ENCODE data around the gene UROS. TPM values are rescaled to one million over a fixed set of nuclear protein-coding genes. Genes with fewer than 3 reads are reported as not detected.

Gene UROS
- total RNA-seq, 4 donors from 2014 or later: 28.8 to 55.7 (median 44.6) TPM

- Histone ChIP-seq H3K4me3 (no peak overlapping the region), H3K36me3 (peaks cover 0 to 90% (median 11%) of the 10 kb centered on the region in 3 donors), H3K27ac (no peak overlapping the region), H3K4me1 (peaks cover 0 to 4% (median 0%) of the 10 kb centered on the region in 4 donors), H3K27me3 (no peaks in the 10 kb centered on the region), H3K9me3 (no peaks in the 10 kb centered on the region)
- no peak for DNase-seq (ENCODE audit: low spot score in 2 of 2)
- TF ChIP-seq CTCF (IDR thresholded peaks at IDR 0.05): no peak
- no peak for TF ChIP-seq EP300 (IDR thresholded peaks at IDR 0.05)
- TF ChIP-seq POLR2A (IDR thresholded peaks at IDR 0.05): no peak
- WGBS, 2 donors: 86 to 90% methylated on average over 9 of the region's 9 CpGs
Observed at GRCh38 chr10:125838802-125839575, 15.9 kb upstream of the UROS start.

GRCh38 chr10:125836746-125837145, 13.7 kb upstream of the UROS start:
- TF ChIP-seq EP300 (IDR thresholded peaks at IDR 0.05) (no peak), POLR2A (IDR thresholded peaks at IDR 0.05) (no peak), CTCF (IDR thresholded peaks at IDR 0.05) (no peak)
- H3K27me3 ChIP-seq: no peaks in the 10 kb centered on the region
- no peaks in the 10 kb centered on the region for H3K4me1 ChIP-seq
- no peaks in the 10 kb centered on the region for H3K9me3 ChIP-seq
- 79 to 88% methylated on average over 2 of the region's 2 CpGs for WGBS, 2 donors
- H3K36me3 ChIP-seq: peaks cover 0 to 98% (median 12%) of the 10 kb centered on the region in 3 donors
- H3K4me3 ChIP-seq: no peak overlapping the region
- DNase-seq (ENCODE audit: low spot score in 2 of 2): no peak
- no peak overlapping the region for H3K27ac ChIP-seq

- WGBS, 2 donors: 92 to 94% methylated on average over 5 of the region's 5 CpGs
- DNase-seq (ENCODE audit: low spot score in 2 of 2): no peak
- no peaks in the 10 kb centered on the region for H3K9me3 ChIP-seq
- no peak overlapping the region for H3K4me3 ChIP-seq
- peaks cover 0 to 28% (median 13%) of the 10 kb centered on the region in 4 donors for H3K4me1 ChIP-seq
- no peaks in the 10 kb centered on the region for H3K27me3 ChIP-seq
- no peak overlapping the region for H3K27ac ChIP-seq
- peaks cover 0 to 64% (median 14%) of the 10 kb centered on the region in 3 donors for H3K36me3 ChIP-seq
- TF ChIP-seq CTCF (IDR thresholded peaks at IDR 0.05): no peak
- no peak for TF ChIP-seq POLR2A (IDR thresholded peaks at IDR 0.05)
- TF ChIP-seq EP300 (IDR thresholded peaks at IDR 0.05): no peak
Observed at GRCh38 chr10:125828311-125828710, 5.3 kb upstream of the UROS start.

GRCh38 chr10:125827133-125827532, 4.1 kb upstream of the UROS start:
- DNase-seq (ENCODE audit: low spot score in 2 of 2): no peak
- Histone ChIP-seq H3K36me3 (peaks cover 0 to 53% (median 14%) of the 10 kb centered on the region in 3 donors), H3K9me3 (no peaks in the 10 kb centered on the region), H3K27me3 (no peaks in the 10 kb centered on the region), H3K27ac (no peak overlapping the region), H3K4me1 (peaks cover 0 to 32% (median 17%) of the 10 kb centered on the region in 4 donors), H3K4me3 (no peak overlapping the region)
- TF ChIP-seq EP300 (IDR thresholded peaks at IDR 0.05) (no peak), POLR2A (IDR thresholded peaks at IDR 0.05) (no peak), CTCF (IDR thresholded peaks at IDR 0.05) (no peak)
- WGBS, 2 donors: 78 to 82% methylated on average over 2 of the region's 2 CpGs

- peaks cover 0 to 48% (median 23%) of the 10 kb centered on the region in 4 donors for H3K4me1 ChIP-seq
Observed at GRCh38 chr10:125824736-125825135, 1.7 kb upstream of the UROS start.

More at GRCh38 chr10:125824736-125825135, 1.7 kb upstream of the UROS start:
- WGBS, 2 donors: 69 to 76% methylated on average over 1 of the region's 1 CpG
- Histone ChIP-seq H3K9me3 (no peaks in the 10 kb centered on the region), H3K4me3 (peak overlapping the region in 2 of 4 donors; percentile 75 to 95), H3K36me3 (peaks cover 0 to 29% (median 11%) of the 10 kb centered on the region in 3 donors), H3K27me3 (no peaks in the 10 kb centered on the region), H3K27ac (no peak overlapping the region)
- DNase-seq (ENCODE audit: low spot score in 2 of 2): no peak
- TF ChIP-seq EP300 (IDR thresholded peaks at IDR 0.05) (no peak), CTCF (IDR thresholded peaks at IDR 0.05) (no peak), POLR2A (IDR thresholded peaks at IDR 0.05) (no peak)
